ENCODE measurements around the gene MORC2. TPM values are rescaled to one million over a fixed set of nuclear protein-coding genes. Genes with fewer than 3 reads are reported as not detected.

The MORC2 gene
- total RNA-seq, 1 experiment from 2014 or later: 25.4 TPM

DNA sequence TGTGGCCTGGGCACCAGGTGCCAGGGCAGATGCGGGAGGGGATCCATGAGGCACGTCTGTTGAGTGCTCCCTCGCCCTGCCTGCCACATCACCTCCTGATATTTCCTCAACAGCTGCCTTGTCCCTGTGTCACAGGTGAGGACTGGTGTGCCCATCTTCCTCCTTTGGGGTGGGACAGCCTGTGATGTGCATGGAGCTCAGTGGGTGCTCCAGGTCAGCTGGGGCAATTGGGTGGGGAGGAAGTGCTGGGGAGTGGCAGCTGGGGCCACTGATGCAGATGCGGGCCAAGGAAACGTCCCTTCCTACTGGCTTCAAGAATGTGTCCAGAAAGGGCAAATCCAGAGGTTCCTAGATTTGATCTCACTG, 83.6 kb downstream of the MORC2 start:
- Histone ChIP-seq H3K27ac (ENCODE audit: low read depth, low read length) (no peak overlapping the region), H3K79me2 (ENCODE audit: insufficient read depth, low read length) (no peaks in the 10 kb centered on the region), H4K20me1 (ENCODE audit: insufficient read depth) (no peaks in the 10 kb centered on the region), H3K4me3 (replicated peaks in 1 of 2; ENCODE audit: low read depth in 1 of 2, low read length in 2 of 2) (no peak overlapping the region), H3K27me3 (ENCODE audit: insufficient read depth, low read length) (no peaks in the 10 kb centered on the region), H3K9me3 (ENCODE audit: control insufficient read depth in 1 of 2, insufficient read depth in 1 of 2, low read depth in 1 of 2, low read length in 2 of 2) (no peaks in the 10 kb centered on the region), H3K4me2 (ENCODE audit: low read length) (no peak overlapping the region), H3K9ac (ENCODE audit: low read length) (no peak overlapping the region), H3K9me2 (ENCODE audit: insufficient read depth) (no peaks in the 10 kb centered on the region), H2AFZ (ENCODE audit: low read depth, low read length, poor library complexity, severe bottlenecking) (no peak overlapping the region), H3K36me3 (ENCODE audit: control insufficient read depth in 1 of 2, insufficient read depth in 2 of 2, low read length in 2 of 2) (no peaks in the 10 kb centered on the region), H3K4me1 (ENCODE audit: control insufficient read depth in 1 of 2, insufficient read depth in 2 of 2, low read length in 2 of 2) (peaks cover 9 to 16% of the 10 kb centered on the region in 2 experiments)
- DNase-seq (ENCODE audit: low read depth, low spot score): no peak
- TF ChIP-seq ZNF274 (IDR thresholded peaks at IDR 0.05; ENCODE audit: low read depth, low read length): no peak
- TF ChIP-seq, protein P1, sequence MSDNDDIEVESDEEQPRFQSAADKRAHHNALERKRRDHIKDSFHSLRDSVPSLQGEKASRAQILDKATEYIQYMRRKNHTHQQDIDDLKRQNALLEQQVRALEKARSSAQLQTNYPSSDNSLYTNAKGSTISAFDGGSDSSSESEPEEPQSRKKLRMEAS (IDR thresholded peaks at IDR 0.05): no peak
- TF ChIP-seq EZH2phosphoT487 (IDR thresholded peaks at IDR 0.05; ENCODE audit: borderline replicate concordance): no peak
- TF ChIP-seq SP1 (IDR thresholded peaks at IDR 0.05; ENCODE audit: low read depth): no peak
- no peak for TF ChIP-seq RAD21 (IDR thresholded peaks at IDR 0.05; ENCODE audit: low read depth)
- TF ChIP-seq TCF7L2 (IDR thresholded peaks at IDR 0.05; ENCODE audit: borderline replicate concordance, extremely low read depth, insufficient read depth, insufficient read length): no peak
- TF ChIP-seq, protein P2, sequence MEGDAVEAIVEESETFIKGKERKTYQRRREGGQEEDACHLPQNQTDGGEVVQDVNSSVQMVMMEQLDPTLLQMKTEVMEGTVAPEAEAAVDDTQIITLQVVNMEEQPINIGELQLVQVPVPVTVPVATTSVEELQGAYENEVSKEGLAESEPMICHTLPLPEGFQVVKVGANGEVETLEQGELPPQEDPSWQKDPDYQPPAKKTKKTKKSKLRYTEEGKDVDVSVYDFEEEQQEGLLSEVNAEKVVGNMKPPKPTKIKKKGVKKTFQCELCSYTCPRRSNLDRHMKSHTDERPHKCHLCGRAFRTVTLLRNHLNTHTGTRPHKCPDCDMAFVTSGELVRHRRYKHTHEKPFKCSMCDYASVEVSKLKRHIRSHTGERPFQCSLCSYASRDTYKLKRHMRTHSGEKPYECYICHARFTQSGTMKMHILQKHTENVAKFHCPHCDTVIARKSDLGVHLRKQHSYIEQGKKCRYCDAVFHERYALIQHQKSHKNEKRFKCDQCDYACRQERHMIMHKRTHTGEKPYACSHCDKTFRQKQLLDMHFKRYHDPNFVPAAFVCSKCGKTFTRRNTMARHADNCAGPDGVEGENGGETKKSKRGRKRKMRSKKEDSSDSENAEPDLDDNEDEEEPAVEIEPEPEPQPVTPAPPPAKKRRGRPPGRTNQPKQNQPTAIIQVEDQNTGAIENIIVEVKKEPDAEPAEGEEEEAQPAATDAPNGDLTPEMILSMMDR (IDR thresholded peaks at IDR 0.05 in 2 of 3, conservative IDR thresholded peaks at IDR 0.05 in 1 of 3; ENCODE audit: borderline replicate concordance in 1 of 3, insufficient read depth in 1 of 3, low read depth in 2 of 3, low read length in 2 of 3): no peak
- TF ChIP-seq, protein P3, sequence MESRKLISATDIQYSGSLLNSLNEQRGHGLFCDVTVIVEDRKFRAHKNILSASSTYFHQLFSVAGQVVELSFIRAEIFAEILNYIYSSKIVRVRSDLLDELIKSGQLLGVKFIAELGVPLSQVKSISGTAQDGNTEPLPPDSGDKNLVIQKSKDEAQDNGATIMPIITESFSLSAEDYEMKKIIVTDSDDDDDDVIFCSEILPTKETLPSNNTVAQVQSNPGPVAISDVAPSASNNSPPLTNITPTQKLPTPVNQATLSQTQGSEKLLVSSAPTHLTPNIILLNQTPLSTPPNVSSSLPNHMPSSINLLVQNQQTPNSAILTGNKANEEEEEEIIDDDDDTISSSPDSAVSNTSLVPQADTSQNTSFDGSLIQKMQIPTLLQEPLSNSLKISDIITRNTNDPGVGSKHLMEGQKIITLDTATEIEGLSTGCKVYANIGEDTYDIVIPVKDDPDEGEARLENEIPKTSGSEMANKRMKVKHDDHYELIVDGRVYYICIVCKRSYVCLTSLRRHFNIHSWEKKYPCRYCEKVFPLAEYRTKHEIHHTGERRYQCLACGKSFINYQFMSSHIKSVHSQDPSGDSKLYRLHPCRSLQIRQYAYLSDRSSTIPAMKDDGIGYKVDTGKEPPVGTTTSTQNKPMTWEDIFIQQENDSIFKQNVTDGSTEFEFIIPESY (IDR thresholded peaks at IDR 0.05; ENCODE audit: extremely low read depth, insufficient replicate concordance, low read length): no peak
- no peak for TF ChIP-seq POLR2A (IDR thresholded peaks at IDR 0.05; ENCODE audit: borderline replicate concordance, extremely low read depth, insufficient read depth, insufficient read length)
- TF ChIP-seq EGR1 (IDR thresholded peaks at IDR 0.05; ENCODE audit: low read depth): no peak
- TF ChIP-seq POLR2AphosphoS5 (IDR thresholded peaks at IDR 0.05; ENCODE audit: low read depth, low read length): no peak
- TF ChIP-seq CEBPB (IDR thresholded peaks at IDR 0.05; ENCODE audit: low read depth): no peak
- no peak for TF ChIP-seq FOSL1 (IDR thresholded peaks at IDR 0.05; ENCODE audit: low read depth)
- no peak for TF ChIP-seq EZH2 (IDR thresholded peaks at IDR 0.05)
- ChIA-PET CTCF (no interaction called here), RAD21 (ENCODE audit: low non-redundant PET in 1 of 2, low total read pairs in 2 of 2, uncharacterized antibody in 2 of 2, unreplicated experiment in 2 of 2) (no interaction called here), POLR2A (no interaction called here)
- no TSS peak for BruUV-seq (replicated peaks)
- intact Hi-C loops (cut with micrococcal nuclease): no loop called here
- no peak for ATAC-seq
